Activated CD8-positive, alpha-beta memory T cell treated with anti-CD3 and anti-CD28 coated beads for 1 hour (primary cell): ENCODE results near the gene DENND1C.
A peak's percentile ranks its signal among the peaks of the same experiment; 100 is the strongest.

Source experiments
- DNase-seq, 2 donors: peaks; one replicate each; pipeline ENCODE4 v3.0.0-alpha.2; 2020; ENCODE audit warnings: low read depth in 1 of 2; ENCODE audit errors: extremely low read depth in 1 of 2

The DENND1C gene

GRCh38 chr19:6481541-6482342 is at the start of gene DENND1C:
Gene DENND1C (minus strand): TSS chr19:6481787. CDS start chr19:6481695, 92 bp downstream.
- peak in 1 of 2 donors; percentile 54 for DNase-seq

GRCh38 chr19:6530386-6531162 is 49.0 kb upstream of the DENND1C start, which contains the start of gene TNFSF9:
Gene TNFSF9 (plus strand): TSS chr19:6531026. CDS start chr19:6531037, 11 bp downstream.
- peak; percentile 70 to 77 for DNase-seq

- no peak for DNase-seq
Measured at GRCh38 chr19:6529937-6530385, 48.4 kb upstream of the DENND1C start.

GRCh38 chr19:6529351-6529750 is 47.8 kb upstream of the DENND1C start:
- no peak for DNase-seq

GRCh38 chr19:6528544-6529121 is 47.0 kb upstream of the DENND1C start:
- DNase-seq: no peak

GRCh38 chr19:6527893-6528543 is 46.4 kb upstream of the DENND1C start:
- DNase-seq: no peak

- no peak for DNase-seq
Measured at GRCh38 chr19:6524311-6524710, 42.7 kb upstream of the DENND1C start.

- DNase-seq: no peak
Measured at GRCh38 chr19:6522712-6523111, 41.1 kb upstream of the DENND1C start.

- DNase-seq: peak; percentile 49 to 60
Measured at GRCh38 chr19:6521718-6522646, 40.4 kb upstream of the DENND1C start.

GRCh38 chr19:6519289-6519688 is 37.7 kb upstream of the DENND1C start:
- DNase-seq: no peak

- DNase-seq: no peak
Measured at GRCh38 chr19:6518145-6518911, 36.7 kb upstream of the DENND1C start.

- DNase-seq: peak; percentile 77 to 94
Measured at GRCh38 chr19:6516659-6517291, 35.2 kb upstream of the DENND1C start.

GRCh38 chr19:6516018-6516658 is 34.6 kb upstream of the DENND1C start:
- peak in 1 of 2 donors; percentile 48 for DNase-seq

- DNase-seq: no peak
Measured at GRCh38 chr19:6514926-6515544, 33.4 kb upstream of the DENND1C start.

- DNase-seq: no peak
Measured at GRCh38 chr19:6514089-6514488, 32.5 kb upstream of the DENND1C start.

GRCh38 chr19:6510618-6511017 is 29.0 kb upstream of the DENND1C start:
- DNase-seq: no peak

GRCh38 chr19:6509118-6509971 is 27.8 kb upstream of the DENND1C start:
- DNase-seq: no peak
